HG02870 (cell line): Measurements from ENCODE around the gene SNAPC2.
"Not testable (repeated sequence)": the region's sequence is repeated elsewhere in the genome, so short reads cannot be mapped to it uniquely, and the experiment has no call there.

Experiments used
- ATAC-seq: cut with Tn5 transposase; IDR thresholded peaks from one replicate; pipeline ENCODE4 v1.9.1; 2021; ENCODE audit warnings: mild to moderate bottlenecking, moderate library complexity; ENCODE audit not compliant: unreplicated experiment

The SNAPC2 gene

GRCh38 chr19:7888145-7888825 is 31.9 kb upstream of the SNAPC2 start, which contains the start of gene LRRC8E:
LRRC8E (plus strand) TSS chr19:7888510; CDS start chr19:7895604, 7,094 bp downstream.
- ATAC-seq, result no peak

GRCh38 chr19:7888826-7889217 is 31.3 kb upstream of the SNAPC2 start:
- ATAC-seq, result no peak

- not testable (repeated sequence) for ATAC-seq
Observed at GRCh38 chr19:7893362-7894101, 26.6 kb upstream of the SNAPC2 start.

DNA sequence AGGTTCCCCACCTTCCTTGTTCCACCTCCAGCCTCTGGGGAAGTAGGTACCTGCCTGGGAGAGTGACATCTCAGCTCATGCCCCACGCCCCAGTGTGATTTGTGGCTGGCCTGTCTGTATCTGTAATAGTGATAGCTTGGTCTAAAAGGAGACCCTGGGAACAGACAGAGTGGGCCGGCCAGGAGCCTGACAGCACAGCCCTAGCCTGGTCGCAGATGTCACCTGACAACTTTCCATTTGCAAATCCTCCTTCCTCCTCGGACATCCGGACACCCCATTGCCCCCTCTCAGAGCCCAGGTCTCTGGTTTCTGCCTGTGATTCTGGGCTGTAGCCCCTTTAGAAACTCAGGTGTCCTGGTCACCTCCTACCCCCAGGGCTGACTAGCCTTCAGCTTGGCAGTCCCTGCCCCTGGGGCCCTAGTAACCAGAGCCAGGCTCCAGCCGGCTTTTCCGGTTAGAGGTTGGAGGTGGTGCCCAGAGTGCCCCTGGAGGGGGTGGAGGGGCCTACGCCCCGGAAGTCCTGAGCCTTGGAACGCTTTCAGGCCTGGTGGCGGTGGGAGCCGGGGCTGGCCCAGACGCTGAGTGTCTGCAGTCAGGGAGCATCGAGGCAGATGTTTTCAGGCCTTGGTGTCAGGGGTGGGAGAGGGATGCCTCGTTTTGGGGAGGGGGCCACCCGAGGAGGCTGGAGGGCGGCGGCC is 25.4 kb upstream of the SNAPC2 start:
- ATAC-seq, result no peak

- ATAC-seq, result no peak
Observed at GRCh38 chr19:7895565-7895964, 24.6 kb upstream of the SNAPC2 start.

GRCh38 chr19:7897292-7897691 is 22.8 kb upstream of the SNAPC2 start:
- ATAC-seq, result no peak

- no peak for ATAC-seq
Observed at GRCh38 chr19:7898967-7899366, 21.2 kb upstream of the SNAPC2 start.

DNA sequence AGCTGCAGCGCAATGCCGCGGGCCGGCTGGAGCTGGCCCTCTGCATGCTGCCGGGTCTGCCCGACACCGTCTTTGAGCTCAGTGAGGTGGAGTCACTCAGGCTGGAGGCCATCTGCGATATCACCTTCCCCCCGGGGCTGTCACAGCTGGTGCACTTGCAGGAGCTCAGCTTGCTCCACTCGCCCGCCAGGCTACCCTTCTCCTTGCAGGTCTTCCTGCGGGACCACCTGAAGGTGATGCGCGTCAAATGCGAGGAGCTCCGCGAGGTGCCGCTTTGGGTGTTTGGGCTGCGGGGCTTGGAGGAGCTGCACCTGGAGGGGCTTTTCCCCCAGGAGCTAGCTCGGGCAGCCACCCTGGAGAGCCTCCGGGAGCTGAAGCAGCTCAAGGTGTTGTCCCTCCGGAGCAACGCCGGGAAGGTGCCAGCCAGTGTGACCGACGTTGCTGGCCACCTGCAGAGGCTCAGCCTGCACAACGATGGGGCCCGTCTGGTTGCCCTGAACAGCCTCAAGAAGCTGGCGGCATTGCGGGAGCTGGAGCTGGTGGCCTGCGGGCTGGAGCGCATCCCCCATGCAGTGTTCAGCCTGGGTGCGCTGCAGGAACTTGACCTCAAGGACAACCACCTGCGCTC is 20.3 kb upstream of the SNAPC2 start:
- ATAC-seq, result no peak

DNA sequence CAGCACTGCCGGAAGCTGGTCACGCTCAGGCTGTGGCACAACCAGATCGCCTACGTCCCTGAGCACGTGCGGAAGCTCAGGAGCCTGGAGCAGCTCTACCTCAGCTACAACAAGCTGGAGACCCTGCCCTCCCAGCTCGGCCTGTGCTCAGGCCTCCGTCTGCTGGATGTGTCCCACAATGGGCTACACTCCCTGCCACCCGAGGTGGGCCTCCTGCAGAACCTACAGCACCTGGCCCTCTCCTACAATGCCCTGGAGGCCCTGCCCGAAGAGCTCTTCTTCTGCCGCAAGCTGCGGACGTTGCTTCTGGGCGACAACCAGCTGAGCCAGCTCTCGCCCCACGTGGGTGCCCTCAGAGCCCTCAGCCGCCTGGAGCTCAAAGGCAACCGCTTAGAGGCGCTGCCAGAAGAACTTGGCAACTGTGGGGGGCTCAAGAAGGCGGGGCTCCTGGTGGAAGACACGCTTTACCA is 19.7 kb upstream of the SNAPC2 start:
- ATAC-seq, result no peak

DNA sequence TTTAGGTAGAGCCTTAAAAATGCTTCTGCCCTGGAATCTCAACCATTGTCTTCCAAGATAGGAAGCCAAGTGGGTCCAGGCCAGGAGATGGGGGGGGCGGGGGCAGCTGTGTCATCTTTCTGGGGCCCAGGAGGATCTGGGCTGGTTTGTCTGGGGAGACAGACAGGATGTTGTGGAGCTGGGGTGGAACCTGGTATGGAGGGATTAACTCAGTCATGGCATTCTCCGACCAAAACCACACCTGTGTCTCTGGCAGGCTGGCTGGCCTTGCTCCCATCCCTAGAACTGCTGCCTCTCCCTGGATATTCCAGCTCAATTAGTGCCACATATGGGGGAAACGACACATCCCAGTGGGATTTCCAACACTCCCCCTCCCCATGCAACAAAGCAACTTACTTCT is 19.2 kb upstream of the SNAPC2 start:
- no peak for ATAC-seq

DNA sequence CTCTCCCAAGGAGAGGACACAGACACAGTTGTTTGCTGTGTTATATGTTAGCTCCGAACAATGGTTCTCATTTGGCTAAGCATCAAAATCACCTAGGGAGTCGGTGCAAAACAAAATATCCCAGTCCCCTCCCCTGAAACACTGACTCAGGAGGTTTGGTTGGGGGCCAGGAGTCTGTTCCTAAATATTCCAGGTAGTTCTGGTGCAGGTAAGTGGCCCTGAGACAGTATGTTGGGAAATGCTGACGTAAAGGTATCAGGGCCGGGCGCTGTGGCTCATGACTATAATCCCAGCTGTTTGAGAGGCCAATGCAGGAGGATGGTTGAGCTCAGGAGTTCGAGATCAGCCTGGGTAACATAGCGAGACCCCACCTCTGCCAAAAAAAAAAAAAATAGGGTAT is 18.8 kb upstream of the SNAPC2 start:
- no peak for ATAC-seq

DNA sequence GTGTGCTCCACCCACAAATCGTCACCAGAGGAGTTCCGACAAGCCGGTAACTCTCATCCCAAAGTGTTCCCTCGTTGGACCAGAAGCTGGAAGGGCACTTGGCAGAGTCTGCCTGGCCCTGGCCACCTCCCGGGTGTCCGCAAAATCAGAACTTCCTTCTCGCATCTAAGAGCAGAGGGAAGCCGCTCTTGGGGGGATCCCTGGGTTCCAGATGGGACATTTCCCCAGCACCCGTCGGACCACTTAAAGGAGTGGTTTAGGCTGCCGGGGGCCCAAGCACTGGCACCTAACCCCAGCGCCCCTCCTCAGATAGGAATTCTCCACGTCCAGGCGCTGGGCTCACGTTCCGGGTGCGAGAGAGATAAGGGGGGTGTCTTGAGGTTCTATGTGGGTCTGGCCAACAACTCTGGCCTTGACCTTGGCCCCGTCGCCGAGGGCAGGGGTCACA is 17.3 kb upstream of the SNAPC2 start:
- no peak for ATAC-seq

DNA sequence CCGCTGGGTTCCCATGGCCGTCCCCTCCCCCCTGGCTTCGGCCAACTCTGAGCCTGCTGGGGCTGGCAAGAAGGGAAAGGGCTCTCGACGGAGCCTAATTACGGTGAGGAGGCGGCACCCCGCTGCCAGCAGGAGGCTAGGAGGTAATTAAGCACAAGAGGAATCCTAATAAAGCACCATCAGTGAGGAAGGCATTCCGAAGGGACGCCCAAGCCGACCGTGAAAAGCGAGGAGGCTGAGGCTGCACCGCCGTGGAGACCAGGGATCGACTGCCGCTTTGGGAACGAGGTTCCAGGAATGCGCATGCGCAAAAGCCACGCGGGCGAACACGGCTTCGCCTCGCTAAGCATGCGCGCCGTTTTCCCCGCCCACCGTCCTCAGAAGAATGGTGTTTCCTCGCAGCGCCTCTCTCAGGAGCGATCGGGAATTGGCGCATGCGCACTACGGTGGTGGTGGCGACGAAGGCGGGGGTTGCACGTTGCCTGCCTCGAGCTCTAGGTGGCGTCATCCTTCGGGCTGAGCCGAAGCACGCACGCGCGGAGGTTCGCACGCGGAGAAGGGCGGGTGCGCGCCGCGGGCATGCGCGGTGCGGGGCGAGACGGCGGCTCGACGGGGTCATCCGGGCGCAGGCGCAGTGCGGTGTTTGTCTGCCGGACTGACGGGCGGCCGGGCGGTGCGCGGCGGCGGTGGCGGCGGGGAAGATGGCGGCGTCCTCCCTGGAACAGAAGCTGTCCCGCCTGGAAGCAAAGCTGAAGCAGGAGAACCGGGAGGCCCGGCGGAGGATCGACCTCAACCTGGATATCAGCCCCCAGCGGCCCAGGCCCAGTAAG is 16.7 kb upstream of the SNAPC2 start, which contains the start of gene MAP2K7:
Gene MAP2K7 (plus strand): TSS at position 634 of the 830 bp plus-strand sequence. CDS start 68 bp downstream, at position 702.
- peak; percentile 89 for ATAC-seq

GRCh38 chr19:7904074-7905020 is 15.8 kb upstream of the SNAPC2 start:
- peak; percentile 3 for ATAC-seq

GRCh38 chr19:7905268-7905667 is 14.9 kb upstream of the SNAPC2 start:
- no peak for ATAC-seq

DNA sequence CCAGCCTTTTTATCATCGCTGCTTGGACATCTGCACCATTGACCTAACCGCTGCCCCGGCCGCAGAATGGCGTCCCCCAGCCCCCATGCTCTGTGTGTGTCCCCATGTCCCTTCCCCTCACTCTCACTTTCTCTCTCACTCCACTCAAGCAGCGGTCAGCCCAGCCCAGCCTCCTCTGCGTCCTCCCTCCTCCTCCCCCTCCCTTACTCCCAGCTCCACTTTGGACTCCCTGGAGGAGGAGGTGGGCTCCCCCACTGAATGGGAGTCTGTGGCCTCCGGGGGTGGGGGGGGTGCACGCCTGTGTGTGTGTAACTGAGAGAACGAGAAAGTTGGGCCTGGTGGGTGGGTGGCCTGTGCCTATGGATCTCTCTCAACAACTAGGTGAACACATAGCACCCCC is 14.3 kb upstream of the SNAPC2 start:
- ATAC-seq, result no peak

- no peak for ATAC-seq
Observed at GRCh38 chr19:7907122-7907521, 13.0 kb upstream of the SNAPC2 start.

GRCh38 chr19:7907544-7907943 is 12.6 kb upstream of the SNAPC2 start:
- no peak for ATAC-seq

GRCh38 chr19:7908078-7908699 is 11.9 kb upstream of the SNAPC2 start:
- no peak for ATAC-seq
